Smooth muscle cell of bladder (primary cell): ENCODE data around the gene GSTA1. TPM values are rescaled to one million over a fixed set of nuclear protein-coding genes. Genes with fewer than 3 reads are reported as not detected.

Source experiments
- total RNA-seq: library from RNA; depleted of rRNA; stranded (reverse); fragments of >200 nt; gene quantifications from 2 replicates; pipeline ENCODE4 v1.2.3, GENCODE V29; 2014

GSTA1 gene
- not detected in 2 replicates for total RNA-seq

DNA sequence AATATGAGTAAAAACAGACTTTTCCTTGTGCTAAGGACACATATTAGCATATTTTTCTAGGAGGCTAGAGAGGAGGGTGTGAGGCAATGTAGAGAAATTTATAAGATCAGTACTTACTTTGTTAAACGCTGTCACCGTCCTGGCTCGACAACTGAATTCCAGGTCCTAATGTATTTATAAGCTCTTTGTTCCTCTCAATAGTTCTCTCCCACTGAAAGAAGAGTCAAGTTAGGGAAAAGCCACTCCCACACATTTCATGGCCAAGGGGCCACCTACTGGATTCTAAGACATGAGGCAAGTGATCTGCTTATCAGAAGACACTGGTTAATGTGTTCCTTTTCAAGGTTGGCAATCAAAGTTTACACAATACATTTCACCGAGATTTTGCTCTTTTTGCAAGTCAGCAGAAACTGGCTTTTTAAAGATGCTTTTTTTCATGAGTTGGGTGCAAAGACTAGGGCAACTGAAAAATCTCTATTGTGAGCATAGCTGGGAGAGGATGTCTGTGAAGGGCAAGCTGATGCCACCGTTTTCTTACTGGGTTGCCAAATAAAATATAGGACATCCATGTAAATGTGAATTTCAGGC lies at the start of gene GSTA1:
Gene GSTA1, minus strand, starts transcription at position 149 of the 588 bp plus-strand sequence. CDS start 4,549 bp downstream, outside the sequence.

DNA sequence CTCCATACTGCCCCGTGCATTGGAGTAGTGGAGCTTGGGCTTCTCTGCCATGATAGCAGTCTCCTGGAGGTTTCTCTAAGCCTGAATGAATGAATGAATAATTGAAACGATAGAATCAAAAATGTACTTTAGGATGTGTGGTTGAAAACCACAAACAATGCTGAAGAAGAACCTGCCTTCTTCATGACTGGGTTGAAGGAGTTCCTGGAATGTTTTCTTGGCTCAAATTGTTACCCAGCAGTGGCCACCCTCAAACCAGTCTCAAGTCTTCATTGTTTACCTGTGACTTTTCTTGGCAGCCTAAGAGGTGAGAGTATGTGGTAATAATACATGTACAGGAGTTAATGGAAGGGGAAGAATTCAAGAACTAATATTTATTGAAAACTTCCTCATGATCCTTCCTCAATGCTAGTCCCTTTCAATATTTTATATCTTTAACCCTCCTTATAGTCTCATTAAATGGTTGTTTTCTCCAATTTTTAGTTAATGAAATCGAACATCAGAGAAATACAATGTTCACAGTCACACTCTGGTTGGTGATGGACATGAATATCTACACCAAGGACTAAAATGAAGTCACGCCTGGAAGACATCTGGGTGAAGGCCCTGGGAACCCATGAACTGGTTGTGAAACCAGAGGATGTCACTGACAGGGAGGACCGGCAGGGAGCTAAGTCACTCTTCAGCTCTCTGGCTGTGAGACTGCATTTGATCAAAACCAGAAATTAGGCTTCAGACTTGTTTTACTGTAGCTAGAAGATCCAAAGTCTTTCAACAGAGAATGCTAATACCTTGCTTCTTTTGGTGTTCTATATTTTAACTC lies 37.4 kb upstream of the GSTA1 start, which contains the start of gene GSTA5:
Gene GSTA5, minus strand, starts transcription at position 51 of the 823 bp plus-strand sequence.

DNA sequence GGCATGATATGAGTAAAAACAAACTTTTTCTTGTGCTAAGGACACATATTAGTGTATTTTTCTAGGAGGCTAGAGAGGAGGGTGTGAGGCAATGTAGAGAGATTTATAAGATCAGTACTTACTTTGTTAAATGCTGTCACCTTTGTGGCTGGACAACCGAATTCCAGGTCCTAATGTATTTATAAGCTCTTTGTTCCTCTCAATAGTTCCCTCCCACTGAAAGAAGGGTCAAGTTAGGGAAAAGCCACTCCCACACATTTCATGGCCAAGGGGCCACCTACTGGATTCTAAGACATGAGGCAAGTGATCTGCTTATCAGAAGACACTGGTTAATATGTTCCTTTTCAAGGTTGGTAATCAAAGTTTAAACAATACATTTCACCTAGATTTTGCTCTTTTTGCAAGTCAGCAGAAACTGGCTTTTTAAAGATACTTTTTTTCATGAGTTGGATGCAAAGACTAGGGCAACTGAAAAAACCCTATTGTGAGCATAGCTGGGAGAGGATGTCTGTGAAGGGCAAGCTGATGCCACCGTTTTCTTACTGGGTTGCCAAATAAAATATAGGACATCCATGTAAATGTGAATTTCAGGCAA lies 40.2 kb downstream of the GSTA1 start, which contains the start of gene GSTA2:
Gene GSTA2, minus strand, starts transcription at position 154 of the 595 bp plus-strand sequence. CDS start 5,528 bp downstream, outside the sequence.

Other genes with a start within 250 kb of the GSTA1 start
- 32.4 and 63.3 TPM in 2 replicates for gene TRAM2, start 226.8 kb downstream of the GSTA1 start, total RNA-seq
- gene TMEM14A, start 132.7 kb downstream of the GSTA1 start, total RNA-seq, result 18.5 and 21.2 TPM in 2 replicates
- not detected in 2 replicates for gene GSTA2, start 40.3 kb downstream of the GSTA1 start, total RNA-seq
- gene GSTA5, start 37.0 kb upstream of the GSTA1 start, total RNA-seq, result not detected in 2 replicates
- not detected in 2 replicates for gene GSTA3, start 105.9 kb upstream of the GSTA1 start, total RNA-seq
- 32.0 and 37.3 TPM in 2 replicates for gene GSTA4, start 191.5 kb upstream of the GSTA1 start, total RNA-seq